ENCODE measurements around the gene SPECC1L. TPM values are rescaled to one million over a fixed set of nuclear protein-coding genes. Genes with fewer than 3 reads are reported as not detected.

The SPECC1L gene
- total RNA-seq, 1 experiment from 2014 or later: 40.8 TPM

DNA sequence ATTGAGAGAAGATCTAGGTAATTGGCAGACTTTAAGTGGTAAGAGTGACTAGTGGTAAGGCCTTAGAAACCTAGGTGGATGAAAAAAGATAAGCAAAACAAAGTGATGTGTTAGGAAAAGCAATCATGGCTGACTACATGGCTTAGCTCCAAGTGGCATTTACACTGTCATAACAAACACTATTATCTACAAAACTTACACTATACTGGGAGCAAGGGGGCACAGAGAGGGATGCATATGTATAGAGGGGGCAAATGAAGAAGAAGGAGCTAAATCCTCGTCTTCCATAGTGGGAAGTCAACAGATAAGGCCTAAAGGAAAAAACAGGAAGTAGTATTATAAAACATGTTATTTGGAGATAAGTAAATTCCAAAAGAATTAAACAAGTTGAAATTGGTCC, 189.3 kb downstream of the SPECC1L start:
- no TSS peak for BruUV-seq (replicated peaks)
- Histone ChIP-seq H3K79me2 (ENCODE audit: insufficient read depth, low read length) (no peaks in the 10 kb centered on the region), H3K36me3 (ENCODE audit: control insufficient read depth in 1 of 2, insufficient read depth in 2 of 2, low read length in 2 of 2) (no peaks in the 10 kb centered on the region), H3K27ac (ENCODE audit: low read depth, low read length) (no peak overlapping the region), H3K4me3 (replicated peaks in 1 of 2; ENCODE audit: low read depth in 1 of 2, low read length in 2 of 2) (no peak overlapping the region), H4K20me1 (ENCODE audit: insufficient read depth) (no peaks in the 10 kb centered on the region), H3K27me3 (ENCODE audit: insufficient read depth, low read length) (no peaks in the 10 kb centered on the region), H2AFZ (ENCODE audit: low read depth, low read length, poor library complexity, severe bottlenecking) (no peak overlapping the region), H3K9ac (ENCODE audit: low read length) (no peak overlapping the region), H3K9me2 (ENCODE audit: insufficient read depth) (no peaks in the 10 kb centered on the region), H3K9me3 (ENCODE audit: control insufficient read depth in 1 of 2, insufficient read depth in 1 of 2, low read depth in 1 of 2, low read length in 2 of 2) (no peaks in the 10 kb centered on the region), H3K4me2 (ENCODE audit: low read length) (no peak overlapping the region), H3K4me1 (ENCODE audit: control insufficient read depth in 1 of 2, insufficient read depth in 2 of 2, low read length in 2 of 2) (peaks cover 0 to 6% of the 10 kb centered on the region in 2 experiments; a peak in 1 of 4 replicates)
- DNase-seq (ENCODE audit: low read depth, low spot score): no peak
- no peak for TF ChIP-seq REST (IDR thresholded peaks at IDR 0.05; ENCODE audit: low read depth)
- TF ChIP-seq EGR1 (IDR thresholded peaks at IDR 0.05; ENCODE audit: low read depth): no peak
- TF ChIP-seq TCF7L2 (IDR thresholded peaks at IDR 0.05; ENCODE audit: borderline replicate concordance, extremely low read depth, insufficient read depth, insufficient read length): no peak
- TF ChIP-seq, protein P1, sequence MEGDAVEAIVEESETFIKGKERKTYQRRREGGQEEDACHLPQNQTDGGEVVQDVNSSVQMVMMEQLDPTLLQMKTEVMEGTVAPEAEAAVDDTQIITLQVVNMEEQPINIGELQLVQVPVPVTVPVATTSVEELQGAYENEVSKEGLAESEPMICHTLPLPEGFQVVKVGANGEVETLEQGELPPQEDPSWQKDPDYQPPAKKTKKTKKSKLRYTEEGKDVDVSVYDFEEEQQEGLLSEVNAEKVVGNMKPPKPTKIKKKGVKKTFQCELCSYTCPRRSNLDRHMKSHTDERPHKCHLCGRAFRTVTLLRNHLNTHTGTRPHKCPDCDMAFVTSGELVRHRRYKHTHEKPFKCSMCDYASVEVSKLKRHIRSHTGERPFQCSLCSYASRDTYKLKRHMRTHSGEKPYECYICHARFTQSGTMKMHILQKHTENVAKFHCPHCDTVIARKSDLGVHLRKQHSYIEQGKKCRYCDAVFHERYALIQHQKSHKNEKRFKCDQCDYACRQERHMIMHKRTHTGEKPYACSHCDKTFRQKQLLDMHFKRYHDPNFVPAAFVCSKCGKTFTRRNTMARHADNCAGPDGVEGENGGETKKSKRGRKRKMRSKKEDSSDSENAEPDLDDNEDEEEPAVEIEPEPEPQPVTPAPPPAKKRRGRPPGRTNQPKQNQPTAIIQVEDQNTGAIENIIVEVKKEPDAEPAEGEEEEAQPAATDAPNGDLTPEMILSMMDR (IDR thresholded peaks at IDR 0.05 in 2 of 3, conservative IDR thresholded peaks at IDR 0.05 in 1 of 3; ENCODE audit: borderline replicate concordance in 1 of 3, insufficient read depth in 1 of 3, low read depth in 2 of 3, low read length in 2 of 3): no peak
- TF ChIP-seq, protein P2, sequence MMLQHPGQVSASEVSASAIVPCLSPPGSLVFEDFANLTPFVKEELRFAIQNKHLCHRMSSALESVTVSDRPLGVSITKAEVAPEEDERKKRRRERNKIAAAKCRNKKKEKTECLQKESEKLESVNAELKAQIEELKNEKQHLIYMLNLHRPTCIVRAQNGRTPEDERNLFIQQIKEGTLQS (IDR thresholded peaks at IDR 0.05): no peak
- no peak for TF ChIP-seq EZH2 (IDR thresholded peaks at IDR 0.05)
- no peak for TF ChIP-seq CBX3 (IDR thresholded peaks at IDR 0.05; ENCODE audit: low read depth)
- TF ChIP-seq ZFX (IDR thresholded peaks at IDR 0.05): no peak
- TF ChIP-seq YY1 (IDR thresholded peaks at IDR 0.05; ENCODE audit: extremely low read depth, insufficient replicate concordance, low read depth, low read length): no peak
- TF ChIP-seq ZNF274 (IDR thresholded peaks at IDR 0.05; ENCODE audit: low read depth, low read length): no peak
- no peak for ATAC-seq
- CTCF ChIA-PET: no interaction called here
- RAD21 ChIA-PET (ENCODE audit: low non-redundant PET in 1 of 2, low total read pairs in 2 of 2, uncharacterized antibody in 2 of 2, unreplicated experiment in 2 of 2): no interaction called here
- POLR2A ChIA-PET: no interaction called here
- intact Hi-C loops (cut with micrococcal nuclease): no loop called here
